HG02610 (cell line): ENCODE results near the gene AIPL1.

Experiments
- ATAC-seq: cut with Tn5 transposase; IDR thresholded peaks from one replicate; pipeline ENCODE4 v1.9.1; 2021; ENCODE audit warnings: mild to moderate bottlenecking, moderate library complexity; ENCODE audit not compliant: unreplicated experiment

Gene AIPL1

GRCh38 chr17:6421700-6422604 is 13.0 kb downstream of the AIPL1 start:
- ATAC-seq, result no peak

- ATAC-seq, result no peak
Measured at GRCh38 chr17:6420173-6420641, 14.7 kb downstream of the AIPL1 start.

- no peak for ATAC-seq
Measured at GRCh38 chr17:6415616-6416015, 19.3 kb downstream of the AIPL1 start.

GRCh38 chr17:6413065-6413464 is 21.9 kb downstream of the AIPL1 start:
- ATAC-seq, result no peak

- no peak for ATAC-seq
Measured at GRCh38 chr17:6408735-6409134, 26.2 kb downstream of the AIPL1 start.

GRCh38 chr17:6408276-6408675 is 26.6 kb downstream of the AIPL1 start:
- ATAC-seq, result no peak

- ATAC-seq, result no peak
Measured at GRCh38 chr17:6402258-6402657, 32.7 kb downstream of the AIPL1 start.

GRCh38 chr17:6398955-6399354 is 36.0 kb downstream of the AIPL1 start:
- ATAC-seq, result no peak

- ATAC-seq, result no peak
Measured at GRCh38 chr17:6394055-6394606, 40.8 kb downstream of the AIPL1 start.

- no peak for ATAC-seq
Measured at GRCh38 chr17:6393351-6393952, 41.5 kb downstream of the AIPL1 start.

- no peak for ATAC-seq
Measured at GRCh38 chr17:6392609-6393350, 42.1 kb downstream of the AIPL1 start.

- ATAC-seq, result no peak
Measured at GRCh38 chr17:6388416-6388815, 46.5 kb downstream of the AIPL1 start.

- ATAC-seq, result no peak
Measured at GRCh38 chr17:6387858-6388257, 47.1 kb downstream of the AIPL1 start.

- no peak for ATAC-seq
Measured at GRCh38 chr17:6387442-6387841, 47.5 kb downstream of the AIPL1 start.

- ATAC-seq, result no peak
Measured at GRCh38 chr17:6386041-6386630, 48.8 kb downstream of the AIPL1 start.

- no peak for ATAC-seq
Measured at GRCh38 chr17:6384481-6384880, 50.4 kb downstream of the AIPL1 start.

- no peak for ATAC-seq
Measured at GRCh38 chr17:6381526-6382465, 53.1 kb downstream of the AIPL1 start.

GRCh38 chr17:6380915-6381438 is 53.9 kb downstream of the AIPL1 start:
- no peak for ATAC-seq

GRCh38 chr17:6377906-6378305 is 57.0 kb downstream of the AIPL1 start:
- ATAC-seq, result no peak
